ENCODE measurements around the gene LRRC27. TPM values are rescaled to one million over a fixed set of nuclear protein-coding genes. Genes with fewer than 3 reads are reported as not detected.

LRRC27 gene
- total RNA-seq, 1 experiment from 2014 or later, result 4.1 TPM

- TF ChIP-seq, protein P1, sequence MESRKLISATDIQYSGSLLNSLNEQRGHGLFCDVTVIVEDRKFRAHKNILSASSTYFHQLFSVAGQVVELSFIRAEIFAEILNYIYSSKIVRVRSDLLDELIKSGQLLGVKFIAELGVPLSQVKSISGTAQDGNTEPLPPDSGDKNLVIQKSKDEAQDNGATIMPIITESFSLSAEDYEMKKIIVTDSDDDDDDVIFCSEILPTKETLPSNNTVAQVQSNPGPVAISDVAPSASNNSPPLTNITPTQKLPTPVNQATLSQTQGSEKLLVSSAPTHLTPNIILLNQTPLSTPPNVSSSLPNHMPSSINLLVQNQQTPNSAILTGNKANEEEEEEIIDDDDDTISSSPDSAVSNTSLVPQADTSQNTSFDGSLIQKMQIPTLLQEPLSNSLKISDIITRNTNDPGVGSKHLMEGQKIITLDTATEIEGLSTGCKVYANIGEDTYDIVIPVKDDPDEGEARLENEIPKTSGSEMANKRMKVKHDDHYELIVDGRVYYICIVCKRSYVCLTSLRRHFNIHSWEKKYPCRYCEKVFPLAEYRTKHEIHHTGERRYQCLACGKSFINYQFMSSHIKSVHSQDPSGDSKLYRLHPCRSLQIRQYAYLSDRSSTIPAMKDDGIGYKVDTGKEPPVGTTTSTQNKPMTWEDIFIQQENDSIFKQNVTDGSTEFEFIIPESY (IDR thresholded peaks at IDR 0.05; ENCODE audit: extremely low read depth, insufficient replicate concordance, low read length), result no peak
- no peak for TF ChIP-seq ZFX (IDR thresholded peaks at IDR 0.05)
- no peak for TF ChIP-seq SP1 (IDR thresholded peaks at IDR 0.05; ENCODE audit: low read depth)
- no peak for TF ChIP-seq EZH2 (IDR thresholded peaks at IDR 0.05)
- TF ChIP-seq RAD21 (IDR thresholded peaks at IDR 0.05; ENCODE audit: low read depth), result no peak
- TF ChIP-seq EZH2phosphoT487 (IDR thresholded peaks at IDR 0.05; ENCODE audit: borderline replicate concordance), result no peak
- no peak for TF ChIP-seq SRF (IDR thresholded peaks at IDR 0.05; ENCODE audit: low read depth)
- no peak for TF ChIP-seq ELF1 (IDR thresholded peaks at IDR 0.05; ENCODE audit: borderline replicate concordance, low read depth)
- TF ChIP-seq CBX3 (IDR thresholded peaks at IDR 0.05; ENCODE audit: low read depth), result no peak
- no peak for TF ChIP-seq ATF3 (IDR thresholded peaks at IDR 0.05)
These were observed 73.0 kb downstream of the LRRC27 start (continued) for GRCh38 chr10:132404911-132405462.

GRCh38 chr10:132405463-132405991, 73.5 kb downstream of the LRRC27 start:
- ChIA-PET POLR2A (no interaction called here), RAD21 (ENCODE audit: low non-redundant PET in 1 of 2, low total read pairs in 2 of 2, uncharacterized antibody in 2 of 2, unreplicated experiment in 2 of 2) (no interaction called here), CTCF (no interaction called here)
- Histone ChIP-seq H3K4me1 (ENCODE audit: control insufficient read depth in 1 of 2, insufficient read depth in 2 of 2, low read length in 2 of 2) (peaks cover 15 to 23% of the 10 kb centered on the region in 2 experiments; a peak in 3 of 4 replicates), H3K4me2 (ENCODE audit: low read length) (no peak overlapping the region), H3K79me2 (ENCODE audit: insufficient read depth, low read length) (peaks cover 58% of the 10 kb centered on the region), H3K36me3 (ENCODE audit: control insufficient read depth in 1 of 2, insufficient read depth in 2 of 2, low read length in 2 of 2) (no peaks in the 10 kb centered on the region), H2AFZ (ENCODE audit: low read depth, low read length, poor library complexity, severe bottlenecking) (no peak overlapping the region), H3K9me2 (ENCODE audit: insufficient read depth) (no peaks in the 10 kb centered on the region), H3K27me3 (ENCODE audit: insufficient read depth, low read length) (no peaks in the 10 kb centered on the region), H3K27ac (ENCODE audit: low read depth, low read length) (no peak overlapping the region), H3K9ac (ENCODE audit: low read length) (no peak overlapping the region), H4K20me1 (ENCODE audit: insufficient read depth) (no peaks in the 10 kb centered on the region), H3K9me3 (ENCODE audit: control insufficient read depth in 1 of 2, insufficient read depth in 1 of 2, low read depth in 1 of 2, low read length in 2 of 2) (no peaks in the 10 kb centered on the region), H3K4me3 (replicated peaks in 1 of 2; ENCODE audit: low read depth in 1 of 2, low read length in 2 of 2) (no peak overlapping the region)
- no peak for ATAC-seq
- intact Hi-C loops (cut with micrococcal nuclease), result no loop called here
- TF ChIP-seq FOSL1 (IDR thresholded peaks at IDR 0.05; ENCODE audit: low read depth), result no peak
- TF ChIP-seq, protein P1 (IDR thresholded peaks at IDR 0.05; ENCODE audit: extremely low read depth, insufficient replicate concordance, low read length), result no peak
- TF ChIP-seq EZH2phosphoT487 (IDR thresholded peaks at IDR 0.05; ENCODE audit: borderline replicate concordance), result no peak
- no peak for TF ChIP-seq EZH2 (IDR thresholded peaks at IDR 0.05)
- no peak for DNase-seq (ENCODE audit: low read depth, low spot score)
- BruUV-seq (replicated peaks), result no TSS peak
